OCI-LY1 (cell line): ENCODE measurements around the gene ZNF763.
"Not testable (repeated sequence)": the region's sequence is repeated elsewhere in the genome, so short reads cannot be mapped to it uniquely, and the experiment has no call there.

Source experiments
- H2AFZ ChIP-seq: fragments of 200-600 bp; sonication (generic), shearing (Covaris generic); 2 replicates; pipeline ENCODE4 v1.6.0; 2014; ENCODE audit warnings: antibody characterized with exemption, mild to moderate bottlenecking, low read length
- H3F3A ChIP-seq: fragments of 200-600 bp; sonication (generic), shearing (Covaris generic); 2 replicates; pipeline ENCODE4 v1.6.0; 2014; ENCODE audit warnings: mild to moderate bottlenecking, antibody characterized with exemption, low read length, moderate library complexity; ENCODE audit not compliant: insufficient read depth
- H3K27ac ChIP-seq: fragments of 200-600 bp; sonication (generic); 2 replicates; pipeline ENCODE4 v1.5.1; 2014; ENCODE audit warnings: low read length, mixed run types, mild to moderate bottlenecking, low read depth; ENCODE audit not compliant: poor library complexity, severe bottlenecking
- H3K27me3 ChIP-seq: fragments of 200-600 bp; sonication (generic); 2 replicates; pipeline ENCODE4 v1.6.0; 2014; ENCODE audit warnings: antibody characterized with exemption, mild to moderate bottlenecking, low read length, moderate library complexity; ENCODE audit not compliant: insufficient read depth
- H3K36me3 ChIP-seq: fragments of 200-600 bp; sonication (generic); 2 replicates; pipeline ENCODE4 v1.6.1; 2014; ENCODE audit warnings: mild to moderate bottlenecking, antibody characterized with exemption, low read length, moderate library complexity, mixed read lengths; ENCODE audit not compliant: insufficient read depth
- H3K4me1 ChIP-seq: fragments of 200-600 bp; sonication (generic); 2 replicates; pipeline ENCODE4 v1.5.1; 2014; ENCODE audit warnings: mild to moderate bottlenecking, low read length, moderate library complexity; ENCODE audit not compliant: insufficient read depth, severe bottlenecking
- H3K4me2 ChIP-seq: fragments of 200-600 bp; sonication (generic), shearing (Covaris generic); 2 replicates; pipeline ENCODE4 v1.6.1; 2014; ENCODE audit warnings: low read length
- H3K4me3 ChIP-seq: fragments of 200-600 bp; sonication (generic); 2 replicates; pipeline ENCODE4 v1.5.1; 2014; ENCODE audit warnings: low read length, low read depth, mild to moderate bottlenecking, mixed read lengths; ENCODE audit not compliant: poor library complexity, severe bottlenecking
- H3K79me2 ChIP-seq: fragments of 200-600 bp; shearing (Covaris generic); 2 replicates; pipeline ENCODE4 v1.6.1; 2016; ENCODE audit warnings: mixed run types, low read length, mixed read lengths; ENCODE audit not compliant: insufficient read depth
- H3K9ac ChIP-seq: fragments of 200-600 bp; sonication (generic), shearing (Covaris generic); 2 replicates; pipeline ENCODE4 v1.6.1; 2014; ENCODE audit warnings: mild to moderate bottlenecking, low read length, mixed read lengths
- H3K9me2 ChIP-seq: fragments of 200-600 bp; sonication (generic), shearing (Covaris generic); 2 replicates; pipeline ENCODE4 v1.6.1; 2014; ENCODE audit warnings: low read depth, mild to moderate bottlenecking, low read length, mixed read lengths
- H3K9me3 ChIP-seq: fragments of 200-600 bp; shearing (Covaris generic); 2 replicates; pipeline ENCODE4 v1.6.1; 2014; ENCODE audit warnings: low read length, mixed read lengths
- H4K20me1 ChIP-seq: fragments of 200-600 bp; sonication (generic), shearing (Covaris generic); 2 replicates; pipeline ENCODE4 v1.6.0; 2016; ENCODE audit warnings: mild to moderate bottlenecking, low read length; ENCODE audit not compliant: insufficient read depth
- EZH2 ChIP-seq: fragments of 200-600 bp; sonication (generic), shearing (Covaris generic); IDR thresholded peaks from 2 replicates; pipeline ENCODE4 v1.8.0; 2017; ENCODE audit warnings: borderline replicate concordance, mixed run types, mild to moderate bottlenecking, antibody characterized with exemption, low read length, moderate library complexity, mixed read lengths
- TF ChIP-seq, protein P1 (sequence below): fragments of 200-600 bp; sonication (generic), shearing (Covaris generic); IDR thresholded peaks from 2 replicates; pipeline ENCODE4 v1.5.1; 2017; ENCODE audit warnings: mild to moderate bottlenecking, antibody characterized with exemption, low read length, moderate library complexity, mixed read lengths

The ZNF763 gene

DNA sequence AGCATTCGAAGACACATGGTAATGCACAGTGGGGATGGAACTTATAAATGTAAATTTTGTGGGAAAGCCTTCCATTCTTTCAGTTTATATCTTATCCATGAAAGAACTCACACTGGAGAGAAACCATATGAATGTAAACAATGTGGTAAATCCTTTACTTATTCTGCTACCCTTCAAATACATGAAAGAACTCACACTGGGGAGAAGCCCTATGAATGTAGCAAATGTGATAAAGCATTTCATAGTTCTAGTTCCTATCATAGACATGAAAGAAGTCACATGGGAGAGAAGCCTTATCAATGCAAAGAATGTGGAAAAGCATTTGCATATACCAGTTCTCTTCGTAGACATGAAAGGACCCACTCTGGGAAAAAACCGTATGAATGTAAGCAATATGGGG lies 16.2 kb upstream of the ZNF763 start:
- Histone ChIP-seq H3K4me3 (no peak overlapping the region), H3K9me2 (no peaks in the 10 kb centered on the region), H3K4me2 (no peak overlapping the region), H3K9ac (no peak overlapping the region), H3K4me1 (no peaks in the 10 kb centered on the region), H3K79me2 (no peaks in the 10 kb centered on the region), H3K36me3 (peaks cover 86% of the 10 kb centered on the region), H3K9me3 (peaks cover 86% of the 10 kb centered on the region), H2AFZ (no peak overlapping the region), H3K27ac (no peak overlapping the region), H4K20me1 (no peaks in the 10 kb centered on the region), H3K27me3 (no peaks in the 10 kb centered on the region), H3F3A (peaks cover 7% of the 10 kb centered on the region)
- TF ChIP-seq EZH2 = no peak
- TF ChIP-seq, protein P1, sequence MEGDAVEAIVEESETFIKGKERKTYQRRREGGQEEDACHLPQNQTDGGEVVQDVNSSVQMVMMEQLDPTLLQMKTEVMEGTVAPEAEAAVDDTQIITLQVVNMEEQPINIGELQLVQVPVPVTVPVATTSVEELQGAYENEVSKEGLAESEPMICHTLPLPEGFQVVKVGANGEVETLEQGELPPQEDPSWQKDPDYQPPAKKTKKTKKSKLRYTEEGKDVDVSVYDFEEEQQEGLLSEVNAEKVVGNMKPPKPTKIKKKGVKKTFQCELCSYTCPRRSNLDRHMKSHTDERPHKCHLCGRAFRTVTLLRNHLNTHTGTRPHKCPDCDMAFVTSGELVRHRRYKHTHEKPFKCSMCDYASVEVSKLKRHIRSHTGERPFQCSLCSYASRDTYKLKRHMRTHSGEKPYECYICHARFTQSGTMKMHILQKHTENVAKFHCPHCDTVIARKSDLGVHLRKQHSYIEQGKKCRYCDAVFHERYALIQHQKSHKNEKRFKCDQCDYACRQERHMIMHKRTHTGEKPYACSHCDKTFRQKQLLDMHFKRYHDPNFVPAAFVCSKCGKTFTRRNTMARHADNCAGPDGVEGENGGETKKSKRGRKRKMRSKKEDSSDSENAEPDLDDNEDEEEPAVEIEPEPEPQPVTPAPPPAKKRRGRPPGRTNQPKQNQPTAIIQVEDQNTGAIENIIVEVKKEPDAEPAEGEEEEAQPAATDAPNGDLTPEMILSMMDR = no peak

DNA sequence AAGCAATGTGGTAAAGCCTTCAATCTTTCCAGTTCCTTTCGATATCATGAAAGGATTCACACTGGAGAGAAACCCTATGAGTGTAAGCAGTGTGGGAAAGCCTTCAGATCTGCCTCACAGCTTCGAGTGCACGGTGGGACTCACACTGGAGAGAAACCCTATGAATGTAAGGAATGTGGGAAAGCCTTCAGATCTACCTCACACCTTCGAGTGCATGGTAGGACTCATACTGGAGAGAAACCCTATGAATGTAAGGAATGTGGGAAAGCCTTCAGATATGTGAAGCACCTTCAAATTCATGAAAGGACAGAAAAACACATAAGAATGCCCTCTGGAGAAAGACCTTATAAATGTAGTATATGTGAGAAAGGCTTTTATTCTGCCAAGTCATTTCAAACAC lies 15.6 kb upstream of the ZNF763 start:
- no peaks in the 10 kb centered on the region for H4K20me1 ChIP-seq
- H3K9ac ChIP-seq = no peak overlapping the region
- H3K27ac ChIP-seq = no peak overlapping the region
- H3K4me3 ChIP-seq = no peak overlapping the region
- no peaks in the 10 kb centered on the region for H3K9me2 ChIP-seq
- no peaks in the 10 kb centered on the region for H3K4me1 ChIP-seq
- H3F3A ChIP-seq = peaks cover 7% of the 10 kb centered on the region
- no peaks in the 10 kb centered on the region for H3K79me2 ChIP-seq
- H3K4me2 ChIP-seq = no peak overlapping the region
- TF ChIP-seq EZH2 = no peak
- TF ChIP-seq, protein P1 = no peak
- H3K36me3 ChIP-seq = peaks cover 80% of the 10 kb centered on the region
- peaks cover 85% of the 10 kb centered on the region for H3K9me3 ChIP-seq
- H2AFZ ChIP-seq = no peak overlapping the region
- H3K27me3 ChIP-seq = no peaks in the 10 kb centered on the region

DNA sequence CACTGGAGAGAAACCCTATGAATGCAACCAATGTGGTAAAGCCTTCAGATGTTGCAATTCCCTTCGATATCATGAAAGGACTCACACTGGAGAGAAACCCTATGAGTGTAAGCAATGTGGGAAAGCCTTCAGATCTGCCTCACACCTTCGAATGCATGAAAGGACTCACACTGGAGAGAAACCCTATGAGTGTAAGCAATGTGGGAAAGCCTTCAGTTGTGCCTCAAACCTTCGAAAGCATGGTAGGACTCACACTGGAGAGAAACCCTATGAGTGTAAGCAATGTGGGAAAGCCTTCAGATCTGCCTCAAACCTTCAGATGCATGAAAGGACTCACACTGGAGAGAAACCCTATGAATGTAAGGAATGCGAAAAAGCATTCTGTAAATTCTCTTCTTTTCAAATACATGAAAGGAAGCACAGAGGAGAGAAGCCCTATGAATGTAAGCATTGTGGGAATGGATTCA lies 15.2 kb upstream of the ZNF763 start:
- not testable (repeated sequence) for H3K79me2 ChIP-seq, H3K4me2 ChIP-seq, H3K9me2 ChIP-seq, H3K27ac ChIP-seq, H3F3A ChIP-seq, H3K27me3 ChIP-seq, H2AFZ ChIP-seq, H4K20me1 ChIP-seq, H3K4me1 ChIP-seq, H3K9ac ChIP-seq, H3K4me3 ChIP-seq
- peaks cover 81% of the 10 kb centered on the region for H3K9me3 ChIP-seq
- peaks cover 76% of the 10 kb centered on the region for H3K36me3 ChIP-seq

DNA sequence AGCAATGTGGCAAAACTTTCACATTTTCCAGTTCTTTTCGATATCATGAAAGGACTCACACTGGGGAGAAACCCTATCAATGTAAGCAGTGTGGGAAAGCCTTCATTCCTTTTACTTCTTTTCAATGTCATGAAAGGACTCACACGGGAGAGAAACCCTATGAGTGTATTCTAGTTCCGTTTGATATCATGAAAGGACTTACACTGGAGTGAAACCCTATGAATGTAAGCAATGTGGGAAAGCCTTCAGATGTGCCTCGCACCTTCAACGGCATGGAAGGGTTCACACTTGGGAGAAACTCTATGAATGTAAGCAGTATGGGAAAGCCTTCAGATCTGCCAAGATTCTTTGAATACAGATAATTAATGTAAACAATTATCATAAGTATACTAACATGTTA lies 14.5 kb upstream of the ZNF763 start:
- H3K9me3 ChIP-seq = peaks cover 74% of the 10 kb centered on the region
- no peak overlapping the region for H3K4me3 ChIP-seq

More for the DNA sequence above, 14.5 kb upstream of the ZNF763 start:
- Histone ChIP-seq H3K79me2 (no peaks in the 10 kb centered on the region), H3F3A (peaks cover 7% of the 10 kb centered on the region), H3K4me2 (no peak overlapping the region), H3K4me1 (no peaks in the 10 kb centered on the region), H3K9me2 (no peaks in the 10 kb centered on the region), H3K27ac (no peak overlapping the region), H2AFZ (no peak overlapping the region), H3K36me3 (peaks cover 69% of the 10 kb centered on the region), H3K9ac (no peak overlapping the region), H4K20me1 (no peaks in the 10 kb centered on the region), H3K27me3 (no peaks in the 10 kb centered on the region)
- no peak for TF ChIP-seq EZH2
- TF ChIP-seq, protein P1 = no peak
